Suprapubic skin (tissue), 4 donors: Measurements from ENCODE around the gene SAMD7. TPM values are rescaled to one million over a fixed set of nuclear protein-coding genes. Genes with fewer than 3 reads are reported as not detected.

Experiments used
- DNase-seq, 2 donors: peaks; one replicate each; pipeline ENCODE4 v3.0.0-alpha.2; 2019; ENCODE audit warnings: low spot score in 2 of 2
- H3K27ac ChIP-seq: fragments of 200-600 bp; sonication (generic); one replicate; pipeline ENCODE4 v1.5.1; 2019
- H3K27me3 ChIP-seq: fragments of 200-600 bp; sonication (generic); one replicate; pipeline ENCODE4 v1.5.1; 2019
- H3K36me3 ChIP-seq: fragments of 200-600 bp; sonication (generic); one replicate; pipeline ENCODE4 v1.5.1; 2019
- H3K4me1 ChIP-seq: fragments of 200-600 bp; sonication (generic); one replicate; pipeline ENCODE4 v1.5.1; 2019
- H3K4me3 ChIP-seq: fragments of 200-600 bp; sonication (generic); one replicate; pipeline ENCODE4 v1.5.1; 2019; ENCODE audit warnings: mild to moderate bottlenecking
- H3K9me3 ChIP-seq: fragments of 200-600 bp; sonication (generic); one replicate; pipeline ENCODE4 v1.5.1; 2019
- CTCF ChIP-seq, 2 donors: fragments of 200-600 bp in 1 of 2; fragments of 450-650 bp in 1 of 2; sonication (generic) in 1 of 2; IDR thresholded peaks; one replicate each; pipeline ENCODE4 v1.5.1; 2016 to 2019; ENCODE audit warnings: antibody characterized with exemption in 2 of 2, mild to moderate bottlenecking in 1 of 2, moderate library complexity in 1 of 2
- EP300 ChIP-seq: sonication (generic); formaldehyde crosslinking; IDR thresholded peaks from one replicate; pipeline ENCODE4 v1.6.1; 2017; ENCODE audit warnings: antibody characterized with exemption
- POLR2A ChIP-seq, 2 donors: fragments of 450-650 bp; IDR thresholded peaks; one replicate each; pipeline ENCODE4 v1.6.1; 2017; ENCODE audit warnings: antibody characterized with exemption in 2 of 2, mild to moderate bottlenecking in 2 of 2, moderate library complexity in 2 of 2
- POLR2AphosphoS5 ChIP-seq, 3 donors: sonication (generic); formaldehyde crosslinking; IDR thresholded peaks; one replicate each; pipeline ENCODE4 v1.6.1; 2017; ENCODE audit warnings: antibody characterized with exemption in 3 of 3
- WGBS: methylation state at CpG from one replicate; pipeline ENCODE4 v1.1.5; 2018; 5-methylcytosine and 5-hydroxymethylcytosine counted together
- total RNA-seq, 4 donors: library from RNA; depleted of rRNA; stranded (reverse); fragments of >200 nt; gene quantifications; one replicate each; pipeline ENCODE4 v1.1.0, GENCODE V29; 2016

Gene SAMD7
- total RNA-seq, 4 donors from 2014 or later = not detected

GRCh38 chr3:169929830-169930519 lies 18.6 kb downstream of the SAMD7 start:
- no peak for TF ChIP-seq CTCF (IDR thresholded peaks at IDR 0.05)
- no peak for TF ChIP-seq POLR2A (IDR thresholded peaks at IDR 0.05)
- TF ChIP-seq POLR2AphosphoS5 (IDR thresholded peaks at IDR 0.05) = no peak
- TF ChIP-seq EP300 = no peak
- Histone ChIP-seq H3K36me3 (no peaks in the 10 kb centered on the region), H3K4me1 (no peaks in the 10 kb centered on the region), H3K27me3 (peaks cover 9% of the 10 kb centered on the region), H3K27ac (no peak overlapping the region), H3K4me3 (no peak overlapping the region), H3K9me3 (no peaks in the 10 kb centered on the region)
- DNase-seq = no peak
- 72% methylated on average over 3 of the region's 3 CpGs for WGBS

- Histone ChIP-seq H3K27ac (no peak overlapping the region), H3K4me3 (no peak overlapping the region), H3K27me3 (peaks cover 9% of the 10 kb centered on the region), H3K4me1 (no peaks in the 10 kb centered on the region), H3K9me3 (no peaks in the 10 kb centered on the region), H3K36me3 (no peaks in the 10 kb centered on the region)
- DNase-seq = no peak
- TF ChIP-seq EP300 (no peak), POLR2A (IDR thresholded peaks at IDR 0.05) (no peak), POLR2AphosphoS5 (IDR thresholded peaks at IDR 0.05) (no peak), CTCF (IDR thresholded peaks at IDR 0.05) (no peak)
- 95% methylated on average over 3 of the region's 3 CpGs for WGBS
Measured at GRCh38 chr3:169930843-169931242, 19.5 kb downstream of the SAMD7 start.

- Histone ChIP-seq H3K27ac (no peak overlapping the region), H3K9me3 (no peaks in the 10 kb centered on the region), H3K4me1 (no peaks in the 10 kb centered on the region), H3K36me3 (no peaks in the 10 kb centered on the region), H3K27me3 (peaks cover 9% of the 10 kb centered on the region), H3K4me3 (no peak overlapping the region)
- DNase-seq = no peak
- 80% methylated on average over 14 of the region's 14 CpGs for WGBS
- no peak for TF ChIP-seq CTCF (IDR thresholded peaks at IDR 0.05)
- no peak for TF ChIP-seq POLR2A (IDR thresholded peaks at IDR 0.05)
- no peak for TF ChIP-seq POLR2AphosphoS5 (IDR thresholded peaks at IDR 0.05)
- TF ChIP-seq EP300 = no peak
Measured at GRCh38 chr3:169931747-169932520, 20.6 kb downstream of the SAMD7 start.

GRCh38 chr3:169939320-169939719 lies 27.9 kb downstream of the SAMD7 start:
- Histone ChIP-seq H3K36me3 (no peaks in the 10 kb centered on the region), H3K4me3 (no peak overlapping the region), H3K9me3 (no peaks in the 10 kb centered on the region), H3K27ac (no peak overlapping the region), H3K4me1 (no peaks in the 10 kb centered on the region), H3K27me3 (no peaks in the 10 kb centered on the region)
- 72% methylated on average over 1 of the region's 1 CpG for WGBS
- TF ChIP-seq POLR2A (IDR thresholded peaks at IDR 0.05) (no peak), EP300 (no peak), POLR2AphosphoS5 (IDR thresholded peaks at IDR 0.05) (no peak), CTCF (IDR thresholded peaks at IDR 0.05) (no peak)
- DNase-seq = no peak

GRCh38 chr3:169939751-169940150 lies 28.4 kb downstream of the SAMD7 start:
- 81% methylated on average over 5 of the region's 5 CpGs for WGBS

More at GRCh38 chr3:169939751-169940150, 28.4 kb downstream of the SAMD7 start:
- no peaks in the 10 kb centered on the region for H3K36me3 ChIP-seq
- no peaks in the 10 kb centered on the region for H3K27me3 ChIP-seq
- no peak overlapping the region for H3K4me3 ChIP-seq
- DNase-seq = no peak
- TF ChIP-seq POLR2AphosphoS5 (IDR thresholded peaks at IDR 0.05) (no peak), POLR2A (IDR thresholded peaks at IDR 0.05) (no peak), CTCF (IDR thresholded peaks at IDR 0.05) (no peak), EP300 (no peak)
- no peaks in the 10 kb centered on the region for H3K4me1 ChIP-seq
- H3K27ac ChIP-seq = no peak overlapping the region
- H3K9me3 ChIP-seq = no peaks in the 10 kb centered on the region
